ENCODE results near the gene HOATZ.

The HOATZ gene

DNA sequence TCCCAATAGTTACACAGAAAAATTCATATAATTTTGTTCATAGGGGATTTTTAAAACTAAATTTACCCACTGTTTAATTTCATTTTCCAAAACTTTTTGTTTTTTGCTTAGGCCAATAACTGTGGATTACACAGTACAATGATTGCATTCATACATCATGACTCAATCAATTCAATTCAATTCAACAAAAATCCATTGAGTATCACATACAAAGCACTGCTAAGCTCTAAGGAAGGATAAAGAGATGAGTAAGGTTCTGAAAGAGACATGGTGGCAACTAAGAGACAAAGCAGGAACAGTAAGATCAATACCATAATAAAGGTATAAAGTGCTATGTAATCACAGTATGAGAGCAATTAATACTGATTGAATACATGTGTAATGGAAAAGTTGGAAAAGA, 16.6 kb downstream of the HOATZ start:
- Histone ChIP-seq H3K9me3 (ENCODE audit: control insufficient read depth in 1 of 2, low read length in 2 of 2) (no peaks in the 10 kb centered on the region), H3K4me1 (ENCODE audit: control insufficient read depth in 1 of 2, insufficient read depth in 2 of 2, low read length in 2 of 2) (no peaks in the 10 kb centered on the region), H3K36me3 (ENCODE audit: control insufficient read depth in 1 of 2, insufficient read depth in 2 of 2, low read length in 2 of 2) (no peaks in the 10 kb centered on the region)

DNA sequence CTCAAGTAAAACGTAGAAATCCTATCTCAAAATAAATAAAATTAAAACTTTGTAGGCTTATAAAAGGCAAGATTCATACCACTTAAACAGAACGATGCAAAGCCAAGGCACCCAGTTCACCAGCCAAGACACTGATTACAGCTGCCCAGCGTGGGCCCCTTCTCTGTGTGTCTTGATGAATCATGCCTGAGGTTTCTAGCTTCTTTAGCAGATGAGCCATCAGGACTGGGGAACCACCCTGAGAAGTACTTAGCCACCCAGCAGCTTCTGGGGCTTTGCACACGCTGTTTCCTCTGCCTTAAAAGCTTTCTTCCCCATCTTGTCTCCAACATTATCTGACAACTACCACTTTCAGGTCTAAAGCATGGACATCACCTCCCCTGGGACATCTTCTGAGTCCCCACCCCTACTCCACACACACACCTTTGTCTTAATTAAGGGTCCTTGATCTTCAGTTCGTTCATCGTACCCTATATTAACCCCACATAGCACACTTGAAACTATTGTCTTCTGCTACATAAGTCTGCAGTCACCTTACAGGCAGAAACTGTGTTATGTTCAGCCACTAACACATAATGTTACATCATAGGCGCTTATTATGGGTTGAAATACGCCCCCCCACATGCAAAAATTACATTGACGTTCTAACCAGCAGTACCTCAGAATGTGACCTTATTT, 17.2 kb downstream of the HOATZ start:
- H3K27ac ChIP-seq (ENCODE audit: low read depth, low read length): no peak overlapping the region
- no peaks in the 10 kb centered on the region for H3K9me3 ChIP-seq (ENCODE audit: control insufficient read depth in 1 of 2, low read length in 2 of 2)
- no peak overlapping the region for H3K4me3 ChIP-seq (ENCODE audit: low read depth in 1 of 2, low read length in 2 of 2)
- H3K4me1 ChIP-seq (ENCODE audit: control insufficient read depth in 1 of 2, insufficient read depth in 2 of 2, low read length in 2 of 2): no peaks in the 10 kb centered on the region
- peaks cover 0 to 17% of the 10 kb centered on the region in 2 donors for H3K27me3 ChIP-seq (ENCODE audit: control insufficient read depth in 1 of 2, insufficient read depth in 2 of 2, low read length in 2 of 2)
- H3K9ac ChIP-seq (ENCODE audit: low read depth in 1 of 2, low read length in 2 of 2): no peak overlapping the region
- no peaks in the 10 kb centered on the region for H3K36me3 ChIP-seq (ENCODE audit: control insufficient read depth in 1 of 2, insufficient read depth in 2 of 2, low read length in 2 of 2)

More for the DNA sequence above, 16.6 kb downstream of the HOATZ start:
- Histone ChIP-seq H3K27me3 (ENCODE audit: control insufficient read depth in 1 of 2, insufficient read depth in 2 of 2, low read length in 2 of 2) (peaks cover 0 to 17% of the 10 kb centered on the region in 2 donors), H3K27ac (ENCODE audit: low read depth, low read length) (no peak overlapping the region), H3K9ac (ENCODE audit: low read depth in 1 of 2, low read length in 2 of 2) (no peak overlapping the region), H3K4me3 (ENCODE audit: low read depth in 1 of 2, low read length in 2 of 2) (no peak overlapping the region)

DNA sequence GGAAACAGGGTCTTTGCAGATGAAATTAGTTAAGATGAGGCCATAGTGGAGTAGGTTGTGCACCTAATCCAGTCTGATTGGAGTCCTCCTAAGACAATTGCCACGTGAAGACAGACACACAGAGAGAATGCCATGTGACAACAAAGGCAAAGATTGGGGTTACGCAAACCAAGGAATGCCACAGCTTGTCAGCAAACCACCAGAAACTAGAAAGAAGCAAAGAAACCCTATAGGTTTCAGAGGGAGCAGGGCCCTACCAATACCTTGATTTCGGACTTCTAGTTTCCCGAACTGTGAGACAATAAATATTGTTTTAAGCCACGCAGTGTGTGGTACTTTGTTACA, 17.8 kb downstream of the HOATZ start:
- Histone ChIP-seq H3K9ac (ENCODE audit: low read depth in 1 of 2, low read length in 2 of 2) (no peak overlapping the region), H3K4me1 (ENCODE audit: control insufficient read depth in 1 of 2, insufficient read depth in 2 of 2, low read length in 2 of 2) (no peaks in the 10 kb centered on the region), H3K27me3 (ENCODE audit: control insufficient read depth in 1 of 2, insufficient read depth in 2 of 2, low read length in 2 of 2) (peaks cover 0 to 17% of the 10 kb centered on the region in 2 donors), H3K36me3 (ENCODE audit: control insufficient read depth in 1 of 2, insufficient read depth in 2 of 2, low read length in 2 of 2) (no peaks in the 10 kb centered on the region), H3K4me3 (ENCODE audit: low read depth in 1 of 2, low read length in 2 of 2) (no peak overlapping the region), H3K9me3 (ENCODE audit: control insufficient read depth in 1 of 2, low read length in 2 of 2) (no peaks in the 10 kb centered on the region), H3K27ac (ENCODE audit: low read depth, low read length) (no peak overlapping the region)

DNA sequence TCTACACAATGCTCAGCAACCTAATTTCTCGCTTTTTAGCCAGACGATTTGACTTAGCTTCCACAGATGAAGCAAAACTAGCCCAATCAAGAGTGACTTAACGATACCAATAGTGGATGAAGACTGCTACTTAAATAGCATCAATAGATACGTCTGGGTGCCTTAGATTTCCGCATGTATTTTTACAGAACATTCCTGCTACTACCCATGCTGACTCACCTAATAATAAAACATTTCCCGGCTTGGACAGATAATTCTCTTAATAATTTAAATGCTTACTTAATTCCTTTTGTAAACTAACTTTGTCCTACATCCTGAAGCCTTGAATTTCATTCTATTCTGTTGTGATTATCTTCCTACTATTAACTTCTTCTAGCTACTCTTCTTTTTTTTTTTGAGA, 20.7 kb downstream of the HOATZ start:
- no peaks in the 10 kb centered on the region for H3K36me3 ChIP-seq (ENCODE audit: control insufficient read depth in 1 of 2, insufficient read depth in 2 of 2, low read length in 2 of 2)
- H3K4me3 ChIP-seq (ENCODE audit: low read depth in 1 of 2, low read length in 2 of 2): no peak overlapping the region
- H3K9me3 ChIP-seq (ENCODE audit: control insufficient read depth in 1 of 2, low read length in 2 of 2): no peaks in the 10 kb centered on the region
- peaks cover 15 to 41% of the 10 kb centered on the region in 2 donors for H3K27me3 ChIP-seq (ENCODE audit: control insufficient read depth in 1 of 2, insufficient read depth in 2 of 2, low read length in 2 of 2)
- H3K9ac ChIP-seq (ENCODE audit: low read depth in 1 of 2, low read length in 2 of 2): no peak overlapping the region
- H3K27ac ChIP-seq (ENCODE audit: low read depth, low read length): no peak overlapping the region
- H3K4me1 ChIP-seq (ENCODE audit: control insufficient read depth in 1 of 2, insufficient read depth in 2 of 2, low read length in 2 of 2): peaks cover 0 to 6% of the 10 kb centered on the region in 2 donors

DNA sequence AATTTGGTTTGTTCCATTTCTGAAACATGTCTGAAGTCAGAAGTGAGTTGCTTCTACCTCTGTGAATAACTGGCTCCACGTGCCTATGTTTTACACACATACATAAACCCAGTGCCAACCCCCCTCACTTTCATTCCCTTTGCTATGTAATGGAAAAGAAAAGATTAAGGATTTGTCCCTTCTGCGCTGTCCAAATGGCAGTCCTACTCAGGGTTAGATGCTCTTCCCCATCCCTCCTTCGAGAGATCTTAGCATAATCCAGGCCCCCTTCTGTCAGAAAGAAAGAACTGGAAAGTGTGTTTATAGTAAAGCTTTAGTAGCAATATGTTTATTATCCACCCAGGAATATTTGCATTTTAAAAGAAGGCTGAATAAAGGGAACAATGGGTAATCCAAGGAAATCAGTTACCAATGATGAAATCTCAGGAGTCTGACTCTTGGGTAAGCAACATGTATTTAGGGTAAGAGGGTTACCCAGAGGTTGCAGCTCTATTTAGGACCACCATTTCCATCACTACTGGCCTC, 22.8 kb downstream of the HOATZ start:
- H3K9me3 ChIP-seq (ENCODE audit: control insufficient read depth in 1 of 2, low read length in 2 of 2): no peaks in the 10 kb centered on the region
- H3K4me3 ChIP-seq (ENCODE audit: low read depth in 1 of 2, low read length in 2 of 2): no peak overlapping the region
- H3K9ac ChIP-seq (ENCODE audit: low read depth in 1 of 2, low read length in 2 of 2): no peak overlapping the region
- H3K4me1 ChIP-seq (ENCODE audit: control insufficient read depth in 1 of 2, insufficient read depth in 2 of 2, low read length in 2 of 2): peaks cover 0 to 6% of the 10 kb centered on the region in 2 donors
- H3K36me3 ChIP-seq (ENCODE audit: control insufficient read depth in 1 of 2, insufficient read depth in 2 of 2, low read length in 2 of 2): no peaks in the 10 kb centered on the region
- H3K27me3 ChIP-seq (ENCODE audit: control insufficient read depth in 1 of 2, insufficient read depth in 2 of 2, low read length in 2 of 2): peaks cover 35 to 60% of the 10 kb centered on the region in 2 donors
- no peak overlapping the region for H3K27ac ChIP-seq (ENCODE audit: low read depth, low read length)

DNA sequence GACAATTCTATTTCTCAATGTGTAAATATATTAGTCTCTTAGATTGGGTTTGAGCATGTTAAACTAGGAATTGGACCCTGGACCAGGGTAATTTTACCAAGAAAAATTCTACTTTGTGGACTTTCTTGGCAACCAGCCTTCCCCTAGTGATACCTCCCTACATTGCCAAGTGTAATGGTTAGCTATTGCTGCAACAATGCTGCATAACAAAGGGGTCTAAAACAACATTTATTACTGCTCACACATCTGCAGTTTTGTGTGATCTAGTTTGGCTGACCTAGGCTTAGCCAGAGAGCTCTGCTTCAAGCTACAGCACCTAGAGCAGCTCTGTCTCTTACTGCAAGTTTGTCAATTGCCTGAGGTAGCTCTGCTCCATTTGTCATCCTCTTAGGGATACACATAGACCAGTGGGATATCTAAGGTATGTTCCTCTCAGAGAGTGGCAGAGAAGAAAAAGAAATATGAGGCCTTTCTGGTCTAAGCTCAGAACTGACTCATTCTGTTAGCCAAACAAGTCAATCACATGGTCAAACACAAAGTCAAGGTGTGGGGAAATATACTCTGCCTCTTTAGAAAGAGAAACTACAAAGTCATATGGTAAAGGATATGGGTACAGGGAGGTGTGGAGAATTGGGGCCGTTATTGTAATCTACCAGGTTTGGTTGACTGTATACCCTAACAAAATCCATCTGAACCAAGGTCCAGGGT, 24.0 kb downstream of the HOATZ start:
- Histone ChIP-seq H3K36me3 (ENCODE audit: control insufficient read depth in 1 of 2, insufficient read depth in 2 of 2, low read length in 2 of 2) (no peaks in the 10 kb centered on the region), H3K27me3 (ENCODE audit: control insufficient read depth in 1 of 2, insufficient read depth in 2 of 2, low read length in 2 of 2) (peaks cover 43 to 66% of the 10 kb centered on the region in 2 donors), H3K27ac (ENCODE audit: low read depth, low read length) (no peak overlapping the region), H3K9me3 (ENCODE audit: control insufficient read depth in 1 of 2, low read length in 2 of 2) (no peaks in the 10 kb centered on the region), H3K9ac (ENCODE audit: low read depth in 1 of 2, low read length in 2 of 2) (no peak overlapping the region), H3K4me3 (ENCODE audit: low read depth in 1 of 2, low read length in 2 of 2) (no peak overlapping the region), H3K4me1 (ENCODE audit: control insufficient read depth in 1 of 2, insufficient read depth in 2 of 2, low read length in 2 of 2) (peaks cover 0 to 6% of the 10 kb centered on the region in 2 donors)

DNA sequence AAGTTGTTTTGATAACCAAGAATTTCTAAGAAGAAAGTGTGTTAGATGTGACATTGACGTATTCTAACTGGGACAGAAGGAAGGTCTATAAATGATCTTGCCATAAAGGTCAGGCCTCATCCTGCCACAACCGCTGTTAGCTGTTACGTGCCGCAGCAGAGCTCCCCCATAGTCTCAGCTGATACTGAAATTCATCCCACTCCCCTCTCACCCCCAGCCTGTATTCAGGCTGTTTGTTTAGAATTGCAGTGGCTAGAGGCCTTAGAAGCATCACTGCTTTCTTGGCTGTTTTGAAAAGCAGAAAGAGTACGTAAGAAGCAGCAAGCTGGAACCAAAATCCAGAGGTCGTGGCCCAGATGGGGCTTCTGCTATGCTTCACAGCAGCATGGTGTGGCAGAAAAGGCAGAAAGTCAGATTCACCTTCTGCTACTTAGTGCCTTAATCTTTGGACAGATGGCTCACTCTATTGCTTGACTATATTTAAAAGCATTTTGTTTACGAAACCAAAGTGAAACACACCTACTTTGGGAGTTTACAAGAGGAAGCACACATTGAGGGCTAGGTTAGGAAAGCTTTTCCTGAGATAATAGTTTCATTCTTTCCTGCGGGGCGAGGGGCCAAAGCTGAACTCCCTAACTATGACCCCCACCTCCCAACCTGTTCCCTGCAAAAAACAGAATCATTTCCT, 25.0 kb downstream of the HOATZ start:
- Histone ChIP-seq H3K27ac (ENCODE audit: low read depth, low read length) (no peak overlapping the region), H3K36me3 (ENCODE audit: control insufficient read depth in 1 of 2, insufficient read depth in 2 of 2, low read length in 2 of 2) (no peaks in the 10 kb centered on the region), H3K27me3 (ENCODE audit: control insufficient read depth in 1 of 2, insufficient read depth in 2 of 2, low read length in 2 of 2) (peaks cover 46 to 68% of the 10 kb centered on the region in 2 donors), H3K9me3 (ENCODE audit: control insufficient read depth in 1 of 2, low read length in 2 of 2) (no peaks in the 10 kb centered on the region), H3K9ac (ENCODE audit: low read depth in 1 of 2, low read length in 2 of 2) (peak overlapping the region in 1 of 2 donors; percentile 18), H3K4me1 (ENCODE audit: control insufficient read depth in 1 of 2, insufficient read depth in 2 of 2, low read length in 2 of 2) (peaks cover 0 to 6% of the 10 kb centered on the region in 2 donors), H3K4me3 (ENCODE audit: low read depth in 1 of 2, low read length in 2 of 2) (peak overlapping the region in 1 of 2 donors; percentile 62)

DNA sequence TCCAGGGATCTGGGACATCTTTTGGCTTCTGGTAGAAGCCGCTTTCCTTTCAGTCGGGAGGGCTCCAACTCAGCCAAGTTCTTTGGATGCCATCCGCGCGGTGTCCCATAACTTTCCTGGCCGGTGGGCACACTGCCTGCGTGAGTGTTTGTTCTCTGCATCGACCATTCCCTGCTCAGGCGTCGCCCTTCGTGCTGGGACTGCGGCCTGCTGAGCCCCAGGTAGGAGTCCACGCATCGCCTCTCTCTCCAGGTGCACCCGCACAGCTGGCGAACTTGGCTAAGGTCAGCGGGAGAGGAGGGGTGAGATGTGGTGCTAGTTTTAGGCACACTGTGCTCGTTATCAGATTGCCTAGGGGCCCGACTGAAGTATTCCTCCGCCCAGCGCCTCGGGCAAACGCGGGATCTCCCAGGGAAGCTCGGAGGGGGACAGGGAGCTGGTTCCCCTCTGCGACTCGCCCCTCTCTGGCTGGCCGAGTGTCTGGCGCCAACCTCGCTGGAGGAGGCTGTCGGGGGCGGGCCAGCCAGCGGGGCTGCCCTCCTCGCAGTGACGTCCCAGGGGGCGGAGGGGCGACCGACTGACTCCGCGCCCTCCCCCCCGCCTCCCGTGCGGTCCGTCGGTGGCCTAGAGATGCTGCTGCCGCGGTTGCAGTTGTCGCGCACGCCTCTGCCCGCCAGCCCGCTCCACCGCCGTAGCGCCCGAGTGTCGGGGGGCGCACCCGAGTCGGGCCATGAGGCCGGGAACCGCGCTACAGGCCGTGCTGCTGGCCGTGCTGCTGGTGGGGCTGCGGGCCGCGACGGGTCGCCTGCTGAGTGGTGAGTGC, 25.7 kb downstream of the HOATZ start, which contains the start of gene LAYN:
Gene LAYN, plus strand, starts transcription at position 607 of the 823 bp plus-strand sequence. Its CDS starts 124 bp downstream, at position 731.
- Histone ChIP-seq H3K4me3 (ENCODE audit: low read depth in 1 of 2, low read length in 2 of 2) (peak within 1 kb of the TSS; percentile 58 to 62), H3K27me3 (ENCODE audit: control insufficient read depth in 1 of 2, insufficient read depth in 2 of 2, low read length in 2 of 2) (peaks cover 46 to 61% of the 10 kb centered on the region in 2 donors), H3K4me1 (ENCODE audit: control insufficient read depth in 1 of 2, insufficient read depth in 2 of 2, low read length in 2 of 2) (peaks cover 0 to 6% of the 10 kb centered on the region in 2 donors), H3K9ac (ENCODE audit: low read depth in 1 of 2, low read length in 2 of 2) (peak within 1 kb of the TSS in 1 of 2 donors; percentile 37), H3K36me3 (ENCODE audit: control insufficient read depth in 1 of 2, insufficient read depth in 2 of 2, low read length in 2 of 2) (no peaks in the 10 kb centered on the region), H3K9me3 (ENCODE audit: control insufficient read depth in 1 of 2, low read length in 2 of 2) (no peaks in the 10 kb centered on the region), H3K27ac (ENCODE audit: low read depth, low read length) (peak within 1 kb of the TSS; percentile 16)

DNA sequence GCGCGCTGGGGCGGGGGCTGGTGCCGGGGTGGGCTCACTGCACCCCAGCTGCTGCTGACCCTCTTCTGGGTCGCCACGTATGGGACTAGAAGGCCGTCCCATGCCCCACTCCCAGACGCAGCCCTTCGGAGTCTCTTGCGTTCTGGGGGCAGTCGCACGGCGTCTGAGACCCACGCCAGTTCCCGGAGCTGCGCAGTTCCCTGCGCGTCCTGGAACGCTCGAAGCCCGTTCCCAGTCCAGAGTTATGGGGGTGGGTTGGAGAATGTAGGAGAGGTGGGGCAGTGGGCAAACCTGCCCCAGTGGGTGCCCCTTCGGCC, 26.3 kb downstream of the HOATZ start:
- Histone ChIP-seq H3K4me3 (ENCODE audit: low read depth in 1 of 2, low read length in 2 of 2) (peak overlapping the region; percentile 58 to 62), H3K9me3 (ENCODE audit: control insufficient read depth in 1 of 2, low read length in 2 of 2) (no peaks in the 10 kb centered on the region), H3K9ac (ENCODE audit: low read depth in 1 of 2, low read length in 2 of 2) (peak overlapping the region in 1 of 2 donors; percentile 37), H3K36me3 (ENCODE audit: control insufficient read depth in 1 of 2, insufficient read depth in 2 of 2, low read length in 2 of 2) (no peaks in the 10 kb centered on the region), H3K27ac (ENCODE audit: low read depth, low read length) (peak overlapping the region; percentile 16), H3K4me1 (ENCODE audit: control insufficient read depth in 1 of 2, insufficient read depth in 2 of 2, low read length in 2 of 2) (peaks cover 0 to 6% of the 10 kb centered on the region in 2 donors), H3K27me3 (ENCODE audit: control insufficient read depth in 1 of 2, insufficient read depth in 2 of 2, low read length in 2 of 2) (peaks cover 46 to 58% of the 10 kb centered on the region in 2 donors)
